K562 (cell line): ENCODE measurements around the gene ZNF438. TPM values are rescaled to one million over a fixed set of nuclear protein-coding genes. Genes with fewer than 3 reads are reported as not detected.

Source experiments
- ATAC-seq: fragments of 200-7000 bp; cut with Tn5 transposase; 3 replicates; pipeline ENCODE4 v1.9.1; 2020; ENCODE audit warnings: moderate library complexity
- BruUV-seq: library from RNA; stranded (reverse); fragments of 400-500 nt; replicated peaks from 2 replicates; lab custom pipeline; 2021; lab: Mats Ljungman, UMichigan
- CTCF ChIA-PET: fragments of 300-600 bp; formaldehyde crosslinking; extraction: SDS; loops from one replicate; lab custom pipeline; 2021; ENCODE audit warnings: low intra/inter-chr PET ratio; lab: Yijun Ruan, JAX
- POLR2A ChIA-PET: fragments of 300-600, 350-650 bp; sonication (Branson Sonifier 250); formaldehyde crosslinking; extraction: SDS; loops from one replicate; lab custom pipeline; 2021; ENCODE audit warnings: antibody characterized with exemption, inconsistent platforms; lab: Yijun Ruan, JAX
- DNase-seq, 4 experiments: peaks; one replicate each; pipeline versions ENCODE4 v3.0.0 to v3.0.0-alpha.2; 2011 to 2018; ENCODE audit warnings: low spot score in 3 of 4, mixed read lengths in 3 of 4; ENCODE audit errors: extremely low read depth in 1 of 4
- FAIRE-seq: peaks from 2 replicates; lab custom pipeline; 2011; peaks lifted over from hg19 to GRCh38; lab: Jason Lieb, UNC
- H2AFZ ChIP-seq: 2 replicates; pipeline ENCODE4 v1.6.0; 2011; ENCODE audit warnings: low read depth, low read length, control low read depth, inconsistent platforms
- H3K27ac ChIP-seq: fragments of 200-600 bp; 3 replicates; pipeline ENCODE4 v1.8.0; 2011; ENCODE audit warnings: low read depth, mild to moderate bottlenecking, control low read depth, inconsistent platforms, low read length, moderate library complexity, mixed read lengths; ENCODE audit errors: extremely low read depth
- H3K27me3 ChIP-seq, 2 experiments: fragments of 300-600 bp in 1 of 2; 2 replicates in 1 of 2; 3 replicates in 1 of 2; pipeline versions ENCODE4 v1.6.0 to v1.8.0; 2011; ENCODE audit warnings: inconsistent platforms in 2 of 2, low read length in 2 of 2, mild to moderate bottlenecking in 1 of 2, mixed read lengths in 1 of 2, moderate library complexity in 1 of 2; ENCODE audit not compliant: control insufficient read depth in 2 of 2, insufficient read depth in 2 of 2
- H3K36me3 ChIP-seq: fragments of 300-600 bp; 3 replicates; pipeline ENCODE4 v1.8.0; 2011; ENCODE audit warnings: mild to moderate bottlenecking, low read length, inconsistent platforms; ENCODE audit not compliant: control insufficient read depth, insufficient read depth
- H3K4me1 ChIP-seq, 2 experiments: fragments of 200-600 bp in 1 of 2; replicated peaks in 1 of 2; 2 replicates in 1 of 2; 3 replicates in 1 of 2; pipeline versions ENCODE4 v1.5.1 to v1.8.0; 2011; ENCODE audit warnings: inconsistent platforms in 2 of 2, low read length in 2 of 2, mild to moderate bottlenecking in 1 of 2, mixed read lengths in 1 of 2, moderate library complexity in 1 of 2; ENCODE audit not compliant: control insufficient read depth in 2 of 2, insufficient read depth in 2 of 2
- H3K4me2 ChIP-seq: 2 replicates; pipeline ENCODE4 v1.6.1; 2011; ENCODE audit warnings: low read length, control low read depth, inconsistent platforms, mixed read lengths; ENCODE audit not compliant: insufficient read depth
- H3K4me3 ChIP-seq: fragments of 200-600 bp; sonication (generic), shearing (Covaris generic); 2 replicates; pipeline ENCODE4 v1.5.1; 2016; ENCODE audit warnings: control low read depth, inconsistent platforms
- H3K79me2 ChIP-seq: fragments of 200-600 bp; 3 replicates; pipeline ENCODE4 v1.8.0; 2011; ENCODE audit warnings: low read length, inconsistent platforms; ENCODE audit not compliant: control insufficient read depth, insufficient read depth
- H3K9ac ChIP-seq, 2 experiments: 2 replicates each; pipeline versions ENCODE4 v1.6.0 to v1.6.1; 2011; ENCODE audit warnings: low read depth in 2 of 2, low read length in 2 of 2, control low read depth in 1 of 2, inconsistent platforms in 1 of 2, mild to moderate bottlenecking in 1 of 2, mixed read lengths in 1 of 2; ENCODE audit not compliant: insufficient read depth in 1 of 2
- H3K9me1 ChIP-seq: one replicate; pipeline ENCODE4 v1.6.0; 2011; ENCODE audit warnings: inconsistent platforms, mild to moderate bottlenecking, low read length, moderate library complexity; ENCODE audit not compliant: control insufficient read depth, insufficient read depth
- H3K9me3 ChIP-seq: replicated peaks from 2 replicates; pipeline ENCODE4 v1.5.1; 2011; ENCODE audit warnings: low read depth, low read length, inconsistent platforms; ENCODE audit not compliant: control insufficient read depth, insufficient read depth
- H4K20me1 ChIP-seq: replicated peaks from 2 replicates; pipeline ENCODE4 v1.6.1; 2011; ENCODE audit warnings: low read length, inconsistent platforms, mixed read lengths; ENCODE audit not compliant: control insufficient read depth, insufficient read depth
- CEBPG ChIP-seq, 3 experiments: fragments of 200-800 bp in 1 of 3; sonication (Bioruptor generic) in 1 of 3; sonication (generic) in 1 of 3; formaldehyde crosslinking in 1 of 3; IDR thresholded peaks in 2 of 3; conservative IDR thresholded peaks in 1 of 3; 2 replicates each; pipeline versions ENCODE4 v1.6.1 to v1.8.0; 2016 to 2022; ENCODE audit warnings: missing compliant biosample characterization in 2 of 3, missing genetic modification characterization in 2 of 3, mild to moderate bottlenecking in 1 of 3, missing genetic modification reagents in 1 of 3
- REST ChIP-seq, 2 experiments: fragments of 450-650 bp; formaldehyde crosslinking in 1 of 2; IDR thresholded peaks; 2 replicates each; pipeline versions ENCODE4 v1.4.0 to v1.6.1; 2014 to 2020; ENCODE audit warnings: mild to moderate bottlenecking in 2 of 2, borderline replicate concordance in 1 of 2, low read depth in 1 of 2
- SFPQ ChIP-seq: fragments of 200-400 bp; formaldehyde crosslinking; IDR thresholded peaks from 2 replicates; pipeline ENCODE4 v1.6.1; 2017; ENCODE audit warnings: mild to moderate bottlenecking, low read depth, low read length, moderate library complexity
- TBP ChIP-seq: optimal IDR thresholded peaks from 2 replicates; pipeline ENCODE3; 2011; ENCODE audit warnings: low read depth, low read length, improper control_type of control experiment
- THAP12 ChIP-seq: fragments of 250-450 bp; sonication (Bioruptor Pico); IDR thresholded peaks from 2 replicates; pipeline ENCODE4 v1.9.0; 2021; ENCODE audit warnings: mild to moderate bottlenecking, inconsistent platforms
- WGBS: fragments of 100-300 bp; shearing (Covaris generic); methylation state at CpG from one replicate; pipeline ENCODE4 v1.1.6; 2016; ENCODE audit warnings: low coverage, mixed read lengths; ENCODE audit not compliant: insufficient coverage; ENCODE audit errors: missing lambda C conversion rate; 5-methylcytosine and 5-hydroxymethylcytosine counted together
- in situ Hi-C: fragments of 300-500 bp; cut with MboI; formaldehyde crosslinking; loops from 4 replicates; pipeline ENCODE4 v1.15.0; 2018; ENCODE audit warnings: inconsistent platforms, mixed read lengths
- intact Hi-C: fragments of 100-400 bp; cut with micrococcal nuclease; formaldehyde crosslinking; loops from 2 replicates; pipeline ENCODE4 v1.14.2; 2022
- polyA plus RNA-seq, 8 experiments: library from polyadenylated mRNA; depleted of rRNA in 4 of 8; stranded (reverse) in 5 of 8; unstranded in 3 of 8; fragments of >200 nt; fragmentation: Nextera tagmentation in 2 of 8; fragmentation: Illumina TruSeq in 1 of 8; extraction: Ambion mirVana in 2 of 8; extraction: Trizol in 1 of 8; gene quantifications; 2 replicates each; pipeline versions ENCODE4 v1.2.1 to v1.2.3, GENCODE V29; 2011 to 2014; ENCODE audit warnings: inconsistent platforms in 1 of 8, missing spikeins in 1 of 8
- total RNA-seq, 7 experiments: library from RNA; depleted of rRNA in 6 of 7; stranded (reverse); fragments of >200 nt in 6 of 7; fragmentation: Illumina TruSeq in 2 of 7; extraction: Trizol in 2 of 7; gene quantifications; 2 replicates each; pipeline versions ENCODE4 v1.2.1 to v1.2.3, GENCODE V29; 2011 to 2021; ENCODE audit warnings: low replicate concordance in 1 of 7

ZNF438 gene
- total and polyA plus RNA-seq, 9 of the 15 experiments (the other 6 are each of a cell fraction or from before 2014, with no cell fraction given), result 0.45 to 1.5 (median 0.91) TPM

- WGBS, result 3% methylated on average over 5 of the region's 5 CpGs
- DNase-seq (no peak), ATAC-seq (no peak), FAIRE-seq (no peak)
- no TSS peak for BruUV-seq
- Histone ChIP-seq H3K27ac (no peak overlapping the region), H3K79me2 (no peaks in the 10 kb centered on the region), H3K4me2 (no peak overlapping the region), H4K20me1 (no peaks in the 10 kb centered on the region), H3K27me3 (peaks cover 6 to 11% of the 10 kb centered on the region in 2 experiments; a peak in 3 of 5 replicates), H3K4me1 (no peaks in the 10 kb centered on the region), H3K9me3 (no peaks in the 10 kb centered on the region), H3K9ac (no peak overlapping the region), H3K36me3 (no peaks in the 10 kb centered on the region), H3K4me3 (no peak overlapping the region), H2AFZ (no peak overlapping the region), H3K9me1 (no peaks in the 10 kb centered on the region)
- intact Hi-C loops, result no loop called here
- ChIA-PET CTCF (no interaction called here), POLR2A (interaction anchor here (0.9 kb wide), 1 partner anchor 8 kb away, joined by 3 read pairs; no protein-coding TSS in a partner anchor)
- in situ Hi-C loops, result no loop called here
- TF ChIP-seq THAP12 (CRISPR knock-in tag), result no peak
- no peak for TF ChIP-seq SFPQ
- no peak for TF ChIP-seq TBP
- TF ChIP-seq CEBPG (CRISPR knock-in tag; IDR thresholded peaks at IDR 0.05), result no peak
- no peak for TF ChIP-seq CEBPG (tag; conservative IDR thresholded peaks at IDR 0.05 in 1 of 2, IDR thresholded peaks at IDR 0.05 in 1 of 2)
- TF ChIP-seq REST (IDR thresholded peaks at IDR 0.05; ENCODE audit: borderline replicate concordance), result no peak
- no peak for TF ChIP-seq REST (CRISPR knock-in tag; IDR thresholded peaks at IDR 0.05; ENCODE audit: low read depth)
Measured at GRCh38 chr10:31073211-31073610, 41.5 kb upstream of the ZNF438 start.
